GM18502 (cell line): ENCODE measurements around the gene ALPI.
"Not testable (repeated sequence)": the region's sequence is repeated elsewhere in the genome, so short reads cannot be mapped to it uniquely, and the experiment has no call there.

Experiments used
- ATAC-seq: cut with Tn5 transposase; IDR thresholded peaks from one replicate; pipeline ENCODE4 v1.9.1; 2021; ENCODE audit warnings: mild to moderate bottlenecking; ENCODE audit not compliant: unreplicated experiment, poor library complexity

Gene ALPI

GRCh38 chr2:232420463-232421188, 35.3 kb upstream of the ALPI start:
- no peak for ATAC-seq

GRCh38 chr2:232421189-232421785, 34.7 kb upstream of the ALPI start:
- ATAC-seq = no peak

DNA sequence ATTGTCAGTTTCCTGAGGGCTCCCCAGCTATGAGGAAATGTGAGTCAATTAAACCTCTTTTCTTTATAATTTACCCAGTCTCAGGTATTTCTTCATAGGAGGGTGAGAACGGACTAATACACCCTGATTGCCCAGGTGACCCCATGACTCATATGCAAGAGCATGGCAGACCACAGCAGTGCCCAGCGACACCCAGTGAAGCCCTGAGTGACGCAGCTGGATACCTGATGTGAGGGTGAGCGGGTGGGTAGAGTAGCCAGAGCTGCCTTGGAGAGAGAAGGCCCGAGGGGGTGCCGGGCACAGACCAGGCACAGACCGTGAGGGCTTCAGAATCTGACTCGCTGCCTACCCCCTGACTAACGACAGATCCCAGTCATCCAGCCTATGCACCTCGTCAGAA, 33.9 kb upstream of the ALPI start:
- ATAC-seq = no peak

- not testable (repeated sequence) for ATAC-seq
These were observed 33.0 kb upstream of the ALPI start for GRCh38 chr2:232422996-232423395.

DNA sequence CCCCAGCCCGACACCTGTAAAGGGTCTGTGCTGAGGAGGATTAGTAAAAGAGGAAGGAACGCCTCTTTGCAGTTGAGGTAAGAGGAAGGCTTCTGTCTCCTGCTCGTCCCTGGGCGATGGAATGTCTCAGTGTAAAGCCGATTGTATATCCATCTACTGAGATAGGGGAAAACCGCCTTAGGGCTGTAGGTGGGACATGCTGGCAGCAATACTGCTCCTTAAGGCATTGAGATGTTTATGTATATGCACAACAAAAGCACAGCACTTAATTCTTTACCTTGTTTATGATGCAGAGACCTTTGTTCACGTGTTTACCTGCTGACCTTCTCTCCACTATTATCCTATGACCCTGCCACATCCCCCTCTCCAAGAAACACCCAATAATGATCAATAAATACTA, 32.5 kb upstream of the ALPI start:
- ATAC-seq = not testable (repeated sequence)

GRCh38 chr2:232431705-232432590, 24.0 kb upstream of the ALPI start:
- ATAC-seq = no peak

DNA sequence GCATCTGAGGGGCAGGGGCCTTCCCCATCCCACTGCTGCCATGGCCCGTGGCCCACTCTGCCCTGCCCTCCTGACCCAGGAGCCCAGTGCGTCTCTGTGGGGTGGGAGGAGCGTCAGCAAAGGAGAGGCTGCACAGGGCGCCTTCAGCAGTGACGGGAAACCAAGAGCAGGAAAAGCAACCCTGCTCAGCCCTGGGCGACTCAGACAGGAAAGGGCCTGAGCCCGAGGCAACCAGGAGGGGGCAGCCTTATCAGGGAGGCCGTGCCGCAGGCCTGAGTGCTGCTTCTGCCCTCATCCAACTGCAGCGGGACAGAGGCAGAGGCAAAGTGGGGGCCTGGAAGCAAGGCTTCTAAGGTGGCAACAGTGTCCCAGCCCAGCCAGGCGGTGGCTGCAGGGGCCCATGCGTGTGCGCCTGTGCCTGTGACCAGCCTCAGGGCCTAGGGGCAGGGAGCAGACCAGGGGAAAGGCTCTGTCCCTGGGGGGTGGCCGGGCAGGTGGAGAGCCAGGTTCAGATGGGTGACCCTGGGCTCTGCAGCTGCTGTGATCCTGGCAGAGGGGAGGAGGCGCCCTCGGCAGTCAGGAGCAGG, 23.3 kb upstream of the ALPI start:
- ATAC-seq = no peak

DNA sequence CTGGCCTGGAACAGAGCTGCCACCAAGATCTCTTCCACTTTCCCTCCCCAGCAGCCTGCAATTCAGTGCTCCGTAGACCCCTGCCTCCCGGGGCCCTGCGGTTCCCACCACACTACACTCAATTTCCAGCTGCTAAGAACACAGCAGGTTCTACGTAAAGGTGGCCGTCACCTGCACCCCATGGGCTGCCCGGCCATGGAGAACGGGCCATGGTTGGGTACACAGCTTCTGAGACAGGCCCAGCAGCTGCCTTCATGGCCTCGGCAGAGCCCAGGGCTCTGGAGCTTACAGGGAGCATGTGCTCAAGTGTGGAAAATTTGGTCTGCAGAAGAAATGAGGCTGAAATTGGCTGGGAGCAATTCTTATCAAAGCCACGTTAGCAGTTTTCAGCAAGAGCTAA, 22.3 kb upstream of the ALPI start:
- not testable (repeated sequence) for ATAC-seq

GRCh38 chr2:232434091-232434490, 21.9 kb upstream of the ALPI start:
- ATAC-seq = no peak

GRCh38 chr2:232434563-232435374, 21.2 kb upstream of the ALPI start:
- no peak for ATAC-seq

- ATAC-seq = no peak
These were observed 20.6 kb upstream of the ALPI start for GRCh38 chr2:232435375-232435648.

DNA sequence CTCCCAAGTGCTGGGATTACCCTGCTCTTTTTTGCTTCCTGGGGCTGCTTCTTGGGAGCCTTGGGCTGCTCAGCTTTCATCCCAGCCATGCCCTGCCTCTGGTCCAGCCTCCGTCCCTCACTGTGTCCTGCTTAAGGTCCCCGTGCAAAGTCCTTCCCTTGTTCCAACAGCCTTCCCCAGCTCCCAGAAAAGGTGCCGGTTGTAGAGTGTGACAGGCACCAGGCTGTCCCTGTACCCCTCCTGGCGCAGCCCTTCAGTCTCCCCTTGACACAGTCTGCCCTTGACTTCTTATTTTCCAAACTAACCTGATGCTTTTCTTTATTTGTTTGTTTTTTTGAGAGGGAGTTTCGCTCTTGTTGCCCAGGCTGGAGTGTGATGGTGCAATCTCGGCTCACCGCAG, 20.1 kb upstream of the ALPI start:
- ATAC-seq = no peak

GRCh38 chr2:232436381-232437194, 19.4 kb upstream of the ALPI start:
- no peak for ATAC-seq

DNA sequence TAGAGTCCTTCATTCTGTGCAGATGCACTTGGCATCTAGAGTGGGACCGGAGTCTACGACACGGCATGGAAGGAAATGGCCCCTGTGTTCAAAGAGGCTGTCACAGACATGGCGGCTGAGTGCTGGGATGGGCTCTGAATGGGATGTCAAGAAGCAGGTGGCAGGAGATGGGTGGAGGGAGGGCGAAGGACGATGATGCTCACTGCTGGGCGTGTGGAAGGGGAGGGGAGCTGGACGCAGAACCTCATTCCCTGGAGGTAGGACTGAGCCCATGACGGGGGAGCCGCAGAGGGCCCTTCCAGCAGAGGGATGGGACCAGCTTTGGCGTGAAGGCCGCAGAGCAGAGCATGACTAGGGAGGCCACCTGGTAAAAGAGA, 18.8 kb upstream of the ALPI start:
- no peak for ATAC-seq

GRCh38 chr2:232438091-232438490, 17.9 kb upstream of the ALPI start:
- no peak for ATAC-seq

DNA sequence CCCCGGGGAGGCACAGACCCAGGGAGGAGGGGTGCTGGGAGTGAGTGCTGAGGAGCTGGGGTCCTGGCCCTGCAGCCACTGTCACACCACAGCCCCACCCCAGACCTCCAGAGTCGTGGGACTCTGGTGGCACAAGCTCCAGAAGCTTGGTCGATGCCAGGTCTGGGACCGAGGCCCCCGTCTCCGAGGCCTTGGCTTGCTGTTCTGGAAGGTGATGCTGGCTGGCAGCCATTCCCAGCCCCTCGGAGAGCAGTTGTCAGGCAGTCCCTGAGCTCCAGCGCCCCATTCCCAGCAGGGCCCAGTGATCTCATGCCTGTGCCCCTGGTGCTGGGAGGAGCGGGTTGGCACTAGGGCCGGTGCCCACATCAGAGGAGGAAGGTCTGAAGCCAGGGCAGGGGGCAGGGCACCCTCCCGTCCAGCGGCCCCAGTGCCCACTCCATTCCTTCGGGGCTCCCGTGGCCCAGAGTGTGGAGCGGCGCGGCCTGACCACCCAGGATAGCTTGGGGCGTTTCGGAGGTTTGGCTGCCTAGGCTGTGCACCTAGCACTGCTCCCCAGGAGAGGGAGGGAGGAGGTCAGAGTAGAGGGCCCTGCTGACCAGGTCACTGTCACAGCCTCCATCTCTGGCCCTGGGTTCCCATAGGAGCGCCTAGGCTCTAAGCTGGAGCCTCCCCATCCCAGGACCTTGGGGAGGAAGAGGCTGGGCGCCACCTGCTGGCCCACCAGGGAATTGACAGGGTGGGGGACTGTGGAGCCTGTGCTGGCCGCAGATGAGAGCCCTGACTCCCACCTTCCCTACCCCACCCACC, 16.8 kb upstream of the ALPI start:
- ATAC-seq = no peak

DNA sequence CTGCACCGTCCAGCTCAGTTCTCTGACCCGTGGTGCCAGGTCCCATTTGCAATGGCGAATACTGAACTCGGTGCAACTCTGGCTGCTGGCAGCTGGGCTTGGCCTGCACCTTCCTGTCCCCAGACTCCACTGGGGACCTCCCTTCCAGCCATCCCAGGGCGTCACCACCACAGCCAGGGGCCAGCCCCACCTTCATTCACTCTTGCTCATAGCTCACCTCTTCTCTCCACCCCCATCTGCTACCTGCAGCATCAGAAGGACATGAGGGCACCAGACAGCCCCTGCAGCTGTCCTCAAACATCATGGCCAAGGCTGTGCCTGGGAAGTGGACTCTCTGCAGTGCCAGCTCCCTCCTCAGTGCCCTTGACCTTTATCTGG, 16.2 kb upstream of the ALPI start:
- no peak for ATAC-seq

DNA sequence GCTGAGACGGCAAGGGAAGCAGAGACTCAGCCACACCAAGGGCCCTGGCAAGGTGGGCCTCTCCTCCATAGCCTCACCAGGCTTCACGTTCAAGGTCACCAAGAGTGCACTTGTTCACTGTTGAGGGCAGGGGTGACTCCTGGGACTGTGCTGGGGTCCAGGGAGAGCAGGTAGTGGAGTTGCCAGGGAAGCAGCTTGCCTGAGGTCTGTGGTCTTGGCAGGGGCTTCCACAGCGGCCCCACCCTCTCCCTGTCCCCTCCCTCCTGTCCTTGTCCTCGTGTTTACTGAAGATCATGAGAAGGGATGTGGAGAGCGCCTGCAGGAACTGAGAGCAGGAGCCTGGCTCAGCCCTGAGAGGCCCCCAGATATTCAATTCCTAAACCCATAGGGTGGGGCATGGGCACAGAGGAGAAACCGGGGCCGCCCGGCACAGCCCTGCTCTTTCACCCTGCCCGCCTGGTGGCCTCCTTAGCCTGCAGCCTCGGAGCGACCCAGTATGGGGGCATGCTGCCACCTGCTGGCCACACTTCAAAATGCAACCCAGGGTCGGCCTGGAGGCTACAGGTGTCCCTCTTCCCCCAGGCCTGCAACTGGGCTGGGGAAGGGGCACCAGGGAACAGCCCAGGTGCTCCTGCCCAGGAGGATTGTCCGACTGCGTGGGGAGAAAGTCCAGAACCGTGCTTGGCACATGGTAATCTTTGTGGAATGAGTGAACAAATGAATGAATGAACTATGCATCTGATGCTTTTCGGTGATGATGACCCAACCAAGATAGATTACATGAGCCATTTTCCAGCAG, 15.5 kb upstream of the ALPI start:
- peak; percentile 77 for ATAC-seq
